Measurements from ENCODE around the gene KIAA1958.
"Not testable (repeated sequence)": the region's sequence is repeated elsewhere in the genome, so short reads cannot be mapped to it uniquely, and the experiment has no call there.

The KIAA1958 gene

GRCh38 chr9:112555844-112556482, 69.3 kb downstream of the KIAA1958 start:
- DNase-seq (ENCODE audit: low read depth in 2 of 2): no peak

DNA sequence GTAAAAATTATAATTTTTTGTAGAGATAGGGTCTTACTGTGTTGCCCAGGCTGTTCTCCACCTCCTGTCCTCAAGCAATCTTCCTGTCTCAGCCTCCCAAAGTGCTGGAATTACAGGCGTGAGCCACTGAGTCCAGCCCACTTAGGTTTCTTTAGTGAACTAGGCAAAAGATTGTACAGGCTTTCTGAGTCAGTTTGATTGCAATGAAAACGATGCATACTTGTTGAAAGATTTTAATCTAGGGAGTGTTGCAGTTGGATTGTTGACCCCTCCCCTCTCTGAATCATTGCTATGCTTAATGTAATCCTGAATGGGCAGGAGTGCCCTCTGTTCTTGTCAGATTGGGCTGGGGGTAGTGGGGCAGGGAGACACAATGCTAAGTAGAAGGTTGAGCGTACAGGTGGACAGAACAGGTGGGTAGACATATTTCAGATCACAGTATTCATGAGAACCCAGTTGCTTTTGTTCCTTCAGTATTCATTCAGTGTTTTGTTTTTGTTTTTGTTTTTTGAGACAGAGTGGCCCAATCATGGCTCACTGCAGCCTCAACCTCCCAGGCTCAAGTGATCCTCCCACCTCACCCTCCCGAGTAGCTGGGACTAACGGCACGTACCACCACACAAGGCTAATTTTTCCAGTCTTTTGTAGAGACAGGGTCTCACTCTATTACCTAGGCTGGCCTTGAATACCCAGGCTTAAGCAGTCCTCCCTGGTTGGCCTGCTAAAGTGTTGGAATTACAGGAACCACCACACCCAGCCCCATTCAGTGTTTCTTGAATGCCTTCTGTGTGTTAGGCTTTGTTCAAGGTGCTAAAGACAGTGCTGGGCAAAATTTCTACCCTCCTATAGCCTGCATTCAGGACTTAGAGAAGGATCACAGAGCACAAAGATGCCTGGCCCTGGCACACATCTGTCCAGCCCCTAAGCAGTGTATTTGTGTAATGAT, 70.1 kb downstream of the KIAA1958 start:
- DNase-seq (ENCODE audit: low read depth in 2 of 2): no peak

DNA sequence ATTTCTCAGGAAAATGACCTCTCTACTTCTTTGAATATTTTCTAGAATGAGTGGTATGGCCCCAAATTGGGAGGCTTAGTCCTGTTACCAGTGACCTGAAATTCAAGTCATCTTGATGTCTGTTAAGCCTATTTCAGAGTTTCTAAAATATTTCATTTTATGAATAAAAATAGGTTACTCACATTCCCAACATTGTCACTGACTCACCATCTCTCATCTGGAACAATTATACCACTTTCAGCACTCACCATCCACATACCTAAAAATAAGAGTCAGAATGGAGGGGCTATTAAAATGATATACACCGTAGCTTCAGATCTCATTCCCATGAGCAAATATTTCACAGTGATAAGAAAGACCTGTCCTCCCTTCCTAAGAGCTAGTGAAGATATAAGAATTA, 71.8 kb downstream of the KIAA1958 start:
- no peak for DNase-seq (ENCODE audit: low read depth in 2 of 2)

DNA sequence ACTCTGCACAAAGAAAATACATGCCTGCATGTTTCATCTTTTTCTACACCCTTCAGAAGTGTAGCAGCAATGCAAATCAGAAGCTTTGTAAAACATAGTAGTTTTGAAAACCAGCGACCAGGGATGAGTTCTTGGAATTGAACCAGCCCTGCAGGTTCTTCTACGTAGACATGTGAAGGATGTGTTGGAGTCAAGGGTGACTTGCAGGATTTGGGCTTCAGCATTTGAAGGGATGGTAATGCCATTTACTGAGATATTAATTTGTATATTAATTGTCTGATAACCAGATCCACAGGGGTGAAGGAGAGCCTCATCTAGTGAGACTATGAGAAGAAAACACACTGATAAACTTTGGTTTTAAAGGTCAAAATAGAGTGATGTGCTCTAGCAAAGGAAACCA, 72.4 kb downstream of the KIAA1958 start:
- no peak for DNase-seq (ENCODE audit: low read depth in 2 of 2)

DNA sequence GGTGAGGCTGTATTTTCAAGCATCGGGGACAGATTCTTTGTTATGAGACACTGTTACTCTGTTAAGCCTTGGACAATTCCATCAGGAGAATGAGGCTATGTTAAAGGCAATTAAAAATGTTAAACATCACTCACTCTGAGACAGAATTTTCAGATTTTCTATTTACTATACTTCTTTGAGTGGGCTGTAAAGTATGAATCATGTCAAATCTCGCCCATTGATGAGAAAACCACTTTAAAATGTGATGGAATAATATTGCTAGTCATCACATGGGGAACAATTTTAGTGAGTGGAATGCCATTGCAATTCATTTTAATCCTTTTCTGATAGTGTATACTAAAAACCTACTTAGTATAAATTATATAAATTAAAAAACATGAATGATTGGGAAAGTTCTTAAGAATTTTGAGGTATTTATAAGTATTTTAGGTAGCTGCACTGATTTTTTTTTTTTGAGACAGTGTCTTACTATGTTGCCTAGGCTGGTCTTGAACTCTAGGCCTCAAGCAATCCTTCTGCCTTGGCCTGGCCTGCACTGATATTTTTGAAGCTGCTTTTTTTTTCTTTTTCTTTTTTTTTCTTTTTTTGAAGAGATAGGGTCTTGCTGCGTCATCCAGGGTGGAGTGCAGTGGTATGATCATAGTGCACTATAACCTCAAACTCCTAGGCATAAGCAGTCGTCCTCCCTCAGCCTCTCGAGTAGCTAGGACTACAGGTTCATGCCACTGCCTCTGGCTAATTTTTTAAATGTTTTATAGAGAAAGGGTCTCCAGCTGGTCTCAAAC, 73.2 kb downstream of the KIAA1958 start:
- no peak for DNase-seq (ENCODE audit: low read depth in 2 of 2)

DNA sequence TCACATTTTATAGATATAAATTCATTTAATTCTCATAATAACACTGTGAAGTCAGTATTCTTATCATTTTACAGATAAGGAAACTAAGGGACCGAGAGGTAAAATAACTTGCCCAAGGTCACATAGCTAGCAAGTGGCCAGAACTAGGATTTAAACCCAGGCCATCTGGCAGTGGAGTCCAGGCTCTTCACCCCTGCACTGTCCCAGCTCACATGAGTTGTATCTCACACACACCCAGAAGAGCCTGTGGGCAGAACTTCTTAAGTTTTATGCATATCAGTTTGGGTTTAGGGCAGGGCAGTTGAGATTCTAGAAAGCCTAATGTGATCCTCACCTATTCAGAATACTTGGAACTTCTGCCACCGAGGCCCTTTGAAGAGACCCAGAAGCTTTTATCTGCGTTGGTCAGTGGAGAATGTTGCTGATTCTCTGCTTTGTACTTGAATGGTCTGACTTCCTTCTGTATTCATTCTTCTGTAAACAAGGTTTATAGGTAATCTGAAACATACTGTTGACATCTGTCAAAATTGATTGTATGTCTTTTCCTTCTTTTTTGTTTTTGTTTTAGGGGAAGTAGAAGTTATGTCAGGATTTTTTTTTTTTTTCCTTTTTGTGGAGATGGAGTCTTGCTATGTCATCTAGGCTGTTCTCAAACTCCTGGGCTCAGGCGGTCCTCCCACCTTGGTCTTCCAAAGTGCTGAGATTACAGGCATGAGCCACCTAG, 75.8 kb downstream of the KIAA1958 start:
- DNase-seq (ENCODE audit: low read depth in 2 of 2): no peak

GRCh38 chr9:112569186-112569585, 82.6 kb downstream of the KIAA1958 start:
- no peak for DNase-seq (ENCODE audit: low read depth in 2 of 2)

DNA sequence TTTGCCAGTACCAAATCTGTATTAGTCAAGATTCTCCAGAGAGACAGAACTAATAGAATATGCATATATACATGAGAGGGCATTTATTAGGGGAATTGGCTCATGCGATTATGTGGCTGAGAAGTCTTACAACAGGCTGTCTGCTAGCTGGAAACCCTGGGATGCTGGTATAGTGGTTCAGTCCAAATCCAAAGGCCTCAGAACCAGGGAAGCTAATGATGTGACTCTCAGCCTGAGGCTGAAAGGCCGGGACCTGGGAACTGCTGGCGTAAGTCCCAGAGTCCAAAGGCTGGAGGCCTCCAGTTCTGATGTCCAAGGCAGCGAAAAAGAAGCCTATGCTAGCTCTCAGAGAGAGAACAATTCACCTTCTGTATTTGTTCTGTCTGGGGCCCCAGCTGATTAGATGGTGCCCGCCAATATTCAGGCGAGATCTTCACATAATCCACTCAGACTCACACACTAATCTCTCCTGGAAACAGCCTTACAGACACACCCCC, 84.1 kb downstream of the KIAA1958 start:
- no peak for DNase-seq (ENCODE audit: low read depth in 2 of 2)

DNA sequence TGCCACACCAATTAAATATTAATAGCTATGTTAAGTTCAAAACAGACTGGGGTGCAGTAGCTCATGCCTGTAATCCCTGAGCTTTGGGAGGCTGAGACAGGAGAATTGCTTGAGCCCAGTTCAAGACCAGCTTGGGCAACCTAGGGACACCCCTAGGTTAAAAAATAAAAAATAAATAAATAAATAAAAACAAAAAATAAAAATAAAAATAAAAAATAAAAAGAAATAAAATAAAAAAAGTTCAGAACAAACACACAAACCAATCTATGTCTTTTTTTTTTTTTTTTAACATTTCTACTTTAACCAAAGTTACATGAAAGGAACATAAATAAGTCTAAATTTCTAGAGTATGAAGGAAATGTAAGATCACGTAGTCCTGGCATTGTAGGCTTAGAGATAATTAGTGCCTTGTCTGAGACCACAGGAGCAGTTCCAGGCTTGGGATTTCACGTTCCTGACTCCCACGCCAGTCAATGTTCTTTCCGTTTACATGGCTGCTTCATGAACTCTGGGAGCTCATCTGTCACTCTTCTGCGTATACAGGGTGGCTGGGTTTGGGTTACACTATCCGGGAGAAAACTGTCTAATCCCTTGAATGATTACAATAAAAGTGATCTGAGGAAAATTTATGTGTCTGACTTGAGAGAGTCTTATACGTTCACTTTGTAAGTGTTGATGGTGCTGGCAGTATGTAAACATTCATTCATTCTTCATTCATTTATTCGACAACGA, 85.2 kb downstream of the KIAA1958 start:
- DNase-seq (ENCODE audit: low read depth in 2 of 2): no peak

DNA sequence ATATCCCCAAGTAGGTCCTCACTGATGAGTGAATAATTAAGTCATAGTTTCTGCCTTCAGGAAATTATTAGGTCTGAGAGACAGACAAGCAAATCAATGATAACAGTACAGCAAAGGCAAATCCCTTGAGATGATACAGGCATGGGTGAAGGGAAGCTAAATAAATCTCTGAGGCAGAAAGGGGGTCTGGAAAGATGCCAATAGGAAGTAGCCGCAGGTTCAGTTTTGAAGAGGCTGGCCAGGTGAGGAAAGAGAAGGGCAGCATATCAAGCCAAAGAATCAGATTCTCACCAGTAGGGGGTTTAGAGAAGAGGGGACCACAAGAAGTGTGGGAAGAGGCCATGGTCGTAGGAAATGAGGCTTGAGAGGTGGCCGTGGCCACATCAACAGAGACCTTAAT, 85.8 kb downstream of the KIAA1958 start:
- no peak for DNase-seq (ENCODE audit: low read depth in 2 of 2)

DNA sequence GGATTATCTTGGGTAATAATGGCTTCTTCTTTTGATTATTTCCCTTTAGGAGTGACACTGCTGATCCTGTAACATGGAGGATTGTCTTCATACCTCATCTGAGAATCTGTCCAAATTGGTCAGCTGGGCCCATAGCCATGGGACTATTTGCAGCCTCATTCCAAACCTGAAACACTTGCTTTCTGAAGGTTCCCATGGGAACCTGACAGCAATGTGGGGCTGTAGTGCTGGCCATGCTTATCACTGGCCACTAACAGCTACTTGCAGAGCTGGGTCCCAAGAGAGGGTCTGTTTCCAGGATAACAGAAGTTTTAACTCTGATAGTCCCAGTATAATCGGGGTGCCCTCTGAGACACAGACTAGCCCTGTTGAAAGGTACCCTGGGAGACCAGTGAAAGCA, 87.4 kb downstream of the KIAA1958 start:
- no peak for DNase-seq (ENCODE audit: low read depth in 2 of 2)

DNA sequence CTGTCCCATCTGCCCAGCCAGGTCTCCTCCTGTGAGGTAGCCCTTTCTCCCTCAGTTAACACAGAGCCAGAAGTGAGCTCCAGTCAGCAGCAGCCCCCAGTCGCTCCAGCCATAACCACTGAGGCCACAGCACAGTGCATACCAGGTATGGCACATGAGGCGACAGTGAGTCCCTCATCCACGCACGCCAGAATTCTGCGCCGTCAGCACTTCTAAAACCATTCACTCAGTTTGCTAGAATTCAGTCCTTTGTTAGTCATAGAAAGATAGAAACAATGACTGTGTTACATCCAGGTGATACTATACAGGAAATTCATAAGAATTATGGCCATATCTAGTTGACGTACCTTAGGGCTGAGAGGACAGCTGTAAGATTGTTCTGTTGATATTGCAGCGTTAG, 88.5 kb downstream of the KIAA1958 start:
- no peak for DNase-seq (ENCODE audit: low read depth in 2 of 2)

DNA sequence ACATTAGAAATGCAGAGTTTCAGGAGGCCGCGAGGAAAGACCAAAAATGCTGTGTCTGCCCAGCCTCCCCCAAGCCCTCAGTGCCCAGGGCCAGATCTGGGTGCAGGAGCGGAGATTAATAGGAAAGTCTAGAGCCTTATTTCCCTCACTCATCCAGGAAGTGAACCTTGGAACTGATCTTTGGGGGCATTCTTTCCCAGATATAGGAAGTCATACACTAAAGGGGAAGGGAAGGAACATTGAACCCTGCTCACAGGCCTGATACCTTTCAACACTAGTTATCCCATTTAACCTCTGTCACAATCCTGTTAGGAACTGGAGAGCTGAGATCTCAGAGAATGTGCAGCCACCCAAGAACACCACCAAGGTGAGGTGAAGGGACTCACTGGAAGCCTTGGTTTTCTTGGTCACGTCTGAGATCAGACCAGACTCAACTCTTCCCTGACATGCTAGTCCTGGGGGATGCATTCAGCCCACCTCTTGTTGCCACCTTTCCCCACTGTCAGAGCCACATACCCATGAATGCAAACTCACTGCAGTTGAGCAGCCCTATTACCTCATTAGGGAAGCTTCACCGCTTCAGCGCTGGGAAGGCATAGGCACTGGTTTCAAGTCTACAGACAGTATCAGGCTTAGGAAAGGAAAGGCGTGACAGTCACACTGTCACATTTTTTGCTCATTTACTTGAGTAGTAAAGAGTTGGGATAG, 95.0 kb downstream of the KIAA1958 start:
- DNase-seq (ENCODE audit: low read depth in 2 of 2): no peak

DNA sequence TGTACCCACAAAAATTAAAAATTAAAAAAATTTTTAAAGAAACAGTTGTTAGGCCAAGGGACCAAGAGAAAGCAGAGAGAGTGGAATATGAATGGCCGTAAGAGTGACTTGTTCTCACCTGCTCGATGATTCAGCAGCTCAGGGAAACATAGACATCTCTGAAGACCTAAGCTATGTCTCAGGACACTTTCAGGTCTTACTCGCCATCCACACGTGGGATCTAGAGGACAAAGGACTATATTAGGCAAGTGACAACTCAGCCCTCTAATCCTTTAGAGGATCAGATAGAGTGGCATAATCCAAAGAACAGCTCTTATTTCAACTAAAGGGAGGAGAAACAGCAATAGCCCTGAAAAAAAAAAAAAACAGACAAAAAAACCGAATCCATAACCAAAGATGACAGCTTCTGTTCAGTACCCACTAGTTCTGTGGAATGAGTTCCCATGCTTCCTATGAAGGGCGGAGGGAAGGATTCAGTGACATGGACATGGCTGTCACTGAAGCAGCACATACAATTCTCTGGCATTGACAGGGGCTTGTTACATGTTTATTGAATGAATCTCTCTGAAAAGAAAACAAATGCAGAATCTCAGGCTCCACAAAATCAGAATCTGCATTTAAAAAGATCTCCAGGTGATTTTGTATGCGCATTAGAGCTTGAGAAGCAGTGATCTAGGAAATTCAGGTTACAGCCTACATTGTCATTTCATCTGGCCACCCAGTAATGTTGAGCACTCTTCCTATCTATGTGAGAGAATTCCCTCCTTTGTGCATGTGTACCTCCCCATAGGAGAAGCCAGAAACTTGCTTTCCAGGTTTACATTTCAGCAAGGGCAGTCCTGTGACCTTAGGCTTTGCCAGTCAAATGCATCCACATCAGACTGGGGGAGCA, 96.0 kb downstream of the KIAA1958 start:
- no peak for DNase-seq (ENCODE audit: low read depth in 2 of 2)

DNA sequence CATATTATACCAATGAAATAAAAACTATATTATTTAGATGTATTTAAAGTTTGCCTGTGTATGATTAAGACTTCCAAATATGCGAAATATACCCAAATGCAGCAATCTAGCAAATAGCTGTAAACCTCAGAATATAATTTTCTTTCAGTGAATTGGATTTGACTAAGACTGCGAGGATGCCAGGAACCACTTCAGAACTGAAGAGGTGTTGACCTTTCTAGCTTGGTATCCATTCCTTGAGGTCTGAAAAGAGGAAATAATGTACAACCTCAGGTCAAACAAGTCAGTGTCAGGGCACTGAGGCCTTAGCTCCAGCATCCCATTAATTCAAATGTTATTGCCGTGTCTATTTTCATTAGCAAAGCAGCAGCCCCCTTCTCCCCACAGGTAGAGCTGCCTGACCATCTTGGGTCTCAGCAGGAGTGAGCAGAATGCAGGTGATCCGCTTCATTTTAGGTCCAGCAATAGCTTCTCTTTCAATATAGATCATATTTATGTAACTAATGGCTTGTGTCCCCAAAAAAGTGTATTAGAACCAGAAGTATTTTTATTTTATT, 100.0 kb downstream of the KIAA1958 start:
- no peak for DNase-seq (ENCODE audit: low read depth in 2 of 2)

GRCh38 chr9:112591875-112592274, 105.2 kb downstream of the KIAA1958 start:
- DNase-seq (ENCODE audit: low read depth in 2 of 2): not testable (repeated sequence)

DNA sequence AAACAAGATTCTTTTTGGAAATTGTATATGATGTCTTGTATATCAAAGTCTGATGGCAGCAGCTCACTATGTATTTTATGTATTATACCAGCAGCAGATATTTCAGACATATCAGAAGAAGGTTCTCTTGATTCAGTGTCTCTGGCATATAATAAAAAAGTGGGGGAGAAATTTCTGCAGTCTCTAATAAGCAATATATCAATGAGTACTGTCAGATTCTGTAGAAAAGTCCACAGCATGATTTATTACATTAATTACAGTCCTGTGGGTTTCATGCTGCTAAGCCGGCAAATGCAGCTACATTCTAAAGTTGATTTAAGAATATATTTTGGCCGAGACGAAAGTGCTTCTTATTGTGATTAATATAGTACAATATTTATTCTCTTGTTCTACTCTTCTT, 113.1 kb downstream of the KIAA1958 start:
- no peak for DNase-seq (ENCODE audit: low read depth in 2 of 2)

- DNase-seq (ENCODE audit: low read depth in 2 of 2): no peak
These were observed 115.0 kb downstream of the KIAA1958 start for GRCh38 chr9:112601636-112602035.

GRCh38 chr9:112604790-112605189, 118.2 kb downstream of the KIAA1958 start:
- DNase-seq (ENCODE audit: low read depth in 2 of 2): no peak
